GM12801 (cell line): ENCODE results near the gene RNF213.

ENCODE experiments used
- TF ChIP-seq, protein P1 (sequence below): IDR thresholded peaks from one replicate; pipeline ENCODE4 v1.5.1; 2011; ENCODE audit warnings: control low read depth; ENCODE audit not compliant: insufficient read length; ENCODE audit errors: extremely low read depth

Gene RNF213

DNA sequence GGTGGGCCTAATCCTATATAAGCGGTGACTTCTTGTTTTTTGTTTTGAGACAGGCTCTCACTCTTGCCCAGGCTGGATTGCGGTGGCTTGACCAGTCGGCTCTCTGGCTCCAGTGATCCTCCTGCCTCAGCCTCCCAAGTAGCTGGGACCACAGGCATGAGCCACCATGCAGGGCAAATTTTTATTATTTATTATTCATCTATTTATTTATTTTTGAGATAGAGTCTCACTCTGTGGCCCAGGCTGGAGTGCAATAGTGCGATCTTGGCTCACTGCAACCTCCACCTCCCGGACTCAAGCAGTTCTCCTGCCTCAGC is 4.7 kb upstream of the RNF213 start:
- TF ChIP-seq, protein P1, sequence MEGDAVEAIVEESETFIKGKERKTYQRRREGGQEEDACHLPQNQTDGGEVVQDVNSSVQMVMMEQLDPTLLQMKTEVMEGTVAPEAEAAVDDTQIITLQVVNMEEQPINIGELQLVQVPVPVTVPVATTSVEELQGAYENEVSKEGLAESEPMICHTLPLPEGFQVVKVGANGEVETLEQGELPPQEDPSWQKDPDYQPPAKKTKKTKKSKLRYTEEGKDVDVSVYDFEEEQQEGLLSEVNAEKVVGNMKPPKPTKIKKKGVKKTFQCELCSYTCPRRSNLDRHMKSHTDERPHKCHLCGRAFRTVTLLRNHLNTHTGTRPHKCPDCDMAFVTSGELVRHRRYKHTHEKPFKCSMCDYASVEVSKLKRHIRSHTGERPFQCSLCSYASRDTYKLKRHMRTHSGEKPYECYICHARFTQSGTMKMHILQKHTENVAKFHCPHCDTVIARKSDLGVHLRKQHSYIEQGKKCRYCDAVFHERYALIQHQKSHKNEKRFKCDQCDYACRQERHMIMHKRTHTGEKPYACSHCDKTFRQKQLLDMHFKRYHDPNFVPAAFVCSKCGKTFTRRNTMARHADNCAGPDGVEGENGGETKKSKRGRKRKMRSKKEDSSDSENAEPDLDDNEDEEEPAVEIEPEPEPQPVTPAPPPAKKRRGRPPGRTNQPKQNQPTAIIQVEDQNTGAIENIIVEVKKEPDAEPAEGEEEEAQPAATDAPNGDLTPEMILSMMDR: no peak

DNA sequence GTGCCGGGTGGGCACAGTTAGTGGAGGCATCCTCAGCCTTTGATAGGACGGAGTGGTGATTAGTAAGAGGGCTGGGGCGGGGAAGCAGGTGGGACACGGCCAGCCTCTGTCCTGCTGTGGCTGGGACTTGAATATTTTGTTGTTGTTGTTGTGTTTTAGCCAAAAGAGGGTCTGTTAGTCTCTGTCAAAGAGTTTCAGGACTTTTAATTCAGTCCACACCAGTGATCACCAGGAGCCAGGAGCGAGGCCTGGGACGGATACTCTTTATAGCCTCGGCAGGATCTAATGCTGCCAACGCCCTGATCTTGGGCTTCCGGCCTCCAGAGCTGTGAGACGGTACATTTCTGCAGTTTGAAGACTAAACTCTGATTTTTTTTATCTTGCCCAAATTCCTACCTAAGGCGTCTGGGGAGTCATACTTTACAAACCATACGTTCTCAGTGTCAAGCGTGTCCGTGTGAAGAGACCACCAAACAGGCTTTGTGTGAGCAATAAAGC is 2.9 kb upstream of the RNF213 start:
- TF ChIP-seq, protein P1: no peak

DNA sequence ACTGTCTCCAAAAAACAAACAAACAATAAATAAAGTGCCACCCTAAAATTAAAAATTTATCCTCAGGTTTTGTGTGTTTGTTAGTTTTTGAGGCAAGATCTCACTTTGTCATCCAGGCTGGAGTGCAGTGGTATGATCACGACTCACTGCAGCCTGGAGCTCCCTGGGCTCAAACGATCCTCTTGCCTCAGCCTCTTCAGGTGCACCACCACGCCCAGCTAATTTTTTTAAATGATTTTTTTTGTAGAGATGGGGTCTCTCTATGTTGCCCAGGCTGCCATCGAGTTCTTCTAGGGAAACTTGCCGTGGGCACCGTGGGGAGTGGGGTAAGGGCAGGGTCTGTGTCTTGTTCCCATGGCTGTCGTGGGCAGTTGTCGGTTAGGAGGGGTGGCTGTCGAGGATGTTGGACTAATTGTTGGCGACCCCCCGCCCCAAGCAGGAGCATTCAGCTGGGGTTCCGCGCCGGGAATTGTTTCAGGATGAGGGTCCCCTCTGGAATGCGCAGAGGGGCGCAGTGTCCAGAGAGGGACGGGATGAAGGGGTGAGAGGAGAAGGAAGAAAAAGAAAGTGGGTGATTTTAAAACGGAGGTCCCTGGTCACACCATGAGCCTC is 1.1 kb upstream of the RNF213 start:
- TF ChIP-seq, protein P1: no peak

DNA sequence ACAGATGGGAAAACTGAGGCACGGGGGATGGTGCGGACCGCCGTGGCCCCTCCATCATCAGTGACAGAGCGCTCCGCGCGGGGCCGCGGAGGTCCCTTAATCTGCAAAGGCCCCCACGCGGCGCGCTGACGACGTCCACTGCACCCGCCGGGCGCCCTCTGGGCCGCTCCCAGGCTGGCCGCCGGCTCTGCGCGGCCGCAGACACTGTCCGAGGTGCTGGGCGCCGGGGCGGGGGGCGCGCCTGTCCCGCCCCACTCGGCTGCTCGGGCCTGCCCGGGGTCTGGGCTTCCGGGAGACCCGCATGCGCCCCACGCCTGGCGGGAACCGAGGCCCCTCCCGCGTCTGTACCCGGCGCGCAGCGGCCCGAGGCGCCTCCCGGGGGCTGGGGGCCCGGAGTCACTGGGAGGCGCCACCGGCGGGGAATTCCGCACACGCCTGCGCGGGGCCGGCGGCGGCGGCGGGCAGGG is 550 bp upstream of the RNF213 start:
- TF ChIP-seq, protein P1: no peak

DNA sequence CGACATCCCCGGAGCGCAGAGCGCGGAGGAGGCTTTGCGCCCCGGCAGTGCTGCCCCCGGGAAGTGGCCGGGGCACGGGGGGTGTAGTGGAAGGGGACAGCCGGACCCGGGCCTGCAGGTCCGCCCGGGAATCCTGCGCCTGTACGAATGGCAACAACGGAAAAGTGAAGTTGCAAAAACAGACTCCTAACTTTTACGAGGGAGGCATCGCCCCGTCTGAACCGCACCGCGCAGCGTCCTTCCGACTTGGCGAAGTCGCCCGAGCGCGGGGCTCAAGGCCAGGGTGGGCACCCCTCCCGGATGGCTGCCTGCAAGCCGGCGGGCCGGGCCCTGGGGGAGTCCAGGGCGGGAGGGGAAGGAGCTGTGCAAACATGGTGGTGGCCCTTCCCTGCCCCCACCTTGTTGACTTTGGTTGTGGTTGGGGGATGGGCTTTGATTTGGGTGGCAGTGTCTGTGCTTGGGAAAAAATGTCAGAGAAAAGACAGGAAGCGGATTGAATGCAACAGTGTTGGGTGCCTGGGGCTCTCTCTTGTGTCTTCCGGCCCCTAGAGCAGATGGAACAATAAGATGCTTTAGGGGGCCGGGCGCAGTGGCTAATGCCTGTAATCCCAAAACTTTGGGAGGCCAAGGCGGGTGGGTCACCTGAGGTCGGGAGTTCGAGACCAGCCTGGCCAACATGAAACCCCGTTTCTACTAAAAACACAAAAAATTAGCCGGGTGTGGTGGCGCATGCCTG is 675 bp downstream of the RNF213 start:
- TF ChIP-seq, protein P1: no peak

DNA sequence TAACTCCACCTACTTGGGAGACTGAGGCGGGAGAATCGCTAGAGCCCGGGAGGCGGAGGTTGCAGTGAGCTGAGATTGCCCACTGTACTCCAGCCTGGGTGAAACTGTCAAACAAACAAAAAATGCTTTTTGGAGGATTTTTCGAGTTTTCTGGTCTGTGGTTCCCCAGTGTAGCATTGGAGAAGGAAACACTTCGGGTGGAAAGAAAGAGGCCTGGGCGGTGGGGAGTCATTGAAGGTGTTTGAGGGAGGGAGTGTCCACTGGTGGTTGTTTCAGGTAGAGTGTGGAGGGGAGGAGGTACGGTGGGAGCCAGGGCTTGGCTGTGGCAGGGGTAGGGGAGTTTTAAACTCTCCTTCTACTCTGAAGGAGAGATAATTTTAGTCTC is 1.2 kb downstream of the RNF213 start:
- TF ChIP-seq, protein P1: no peak

DNA sequence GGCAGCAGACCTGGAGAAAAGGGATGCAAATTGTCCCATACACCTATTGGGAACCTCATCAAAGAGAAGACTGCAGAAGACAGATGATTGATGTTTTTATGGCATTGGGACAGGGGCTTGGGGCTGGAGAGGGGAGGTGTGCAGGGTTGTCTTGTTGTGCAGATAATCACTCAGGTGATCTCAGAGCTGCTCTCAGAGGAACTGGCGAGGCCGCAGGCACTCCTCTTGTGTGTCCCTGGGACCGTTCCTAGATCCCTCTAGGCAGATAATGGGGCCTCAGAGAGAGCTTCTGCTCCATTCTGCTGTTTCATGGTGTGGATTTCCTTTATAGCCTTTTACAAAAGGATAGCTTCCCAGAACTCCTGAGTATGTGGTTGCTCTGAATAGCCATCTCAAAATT is 1.6 kb downstream of the RNF213 start:
- TF ChIP-seq, protein P1: no peak
